HEK293 (cell line): ENCODE data around the gene TM7SF2.

Experiments used
- CTCF ChIP-seq: fragments of 450-650 bp; formaldehyde crosslinking; IDR thresholded peaks from 2 replicates; pipeline ENCODE4 v1.5.1; 2016; ENCODE audit warnings: missing biosample characterization, missing genetic modification characterization
- GLI4 ChIP-seq: fragments of 450-650 bp; formaldehyde crosslinking; IDR thresholded peaks from 2 replicates; pipeline ENCODE4 v1.5.1; 2016; ENCODE audit warnings: missing biosample characterization, missing genetic modification characterization
- KLF17 ChIP-seq: fragments of 450-650 bp; formaldehyde crosslinking; IDR thresholded peaks from 2 replicates; pipeline ENCODE4 v1.5.1; 2016; ENCODE audit warnings: missing biosample characterization, missing genetic modification characterization
- REST ChIP-seq: fragments of 450-650 bp; formaldehyde crosslinking; IDR thresholded peaks from 2 replicates; pipeline ENCODE4 v1.5.1; 2016; ENCODE audit warnings: missing biosample characterization, missing genetic modification characterization
- ZNF133 ChIP-seq: fragments of 450-650 bp; formaldehyde crosslinking; IDR thresholded peaks from 2 replicates; pipeline ENCODE4 v1.5.1; 2016; ENCODE audit warnings: missing biosample characterization, missing genetic modification characterization
- ZNF266 ChIP-seq: fragments of 450-650 bp; formaldehyde crosslinking; IDR thresholded peaks from 2 replicates; pipeline ENCODE4 v1.5.1; 2016; ENCODE audit warnings: missing biosample characterization, missing genetic modification characterization, low read depth
- ZNF292 ChIP-seq: fragments of 450-650 bp; formaldehyde crosslinking; IDR thresholded peaks from 2 replicates; pipeline ENCODE4 v1.5.1; 2016; ENCODE audit warnings: low read depth, missing biosample characterization, missing genetic modification characterization, borderline replicate concordance
- ZNF449 ChIP-seq: fragments of 450-650 bp; formaldehyde crosslinking; IDR thresholded peaks from 2 replicates; pipeline ENCODE4 v1.5.1; 2017; ENCODE audit warnings: missing biosample characterization, mild to moderate bottlenecking, missing genetic modification characterization, moderate library complexity
- ZNF623 ChIP-seq: fragments of 450-650 bp; formaldehyde crosslinking; IDR thresholded peaks from 2 replicates; pipeline ENCODE4 v1.5.1; 2016; ENCODE audit warnings: missing biosample characterization, missing genetic modification characterization
- ZNF654 ChIP-seq: fragments of 450-650 bp; formaldehyde crosslinking; IDR thresholded peaks from 2 replicates; pipeline ENCODE4 v1.5.1; 2016; ENCODE audit warnings: low read depth, missing biosample characterization, missing genetic modification characterization
- ZNF677 ChIP-seq: fragments of 450-650 bp; IDR thresholded peaks from 2 replicates; pipeline ENCODE4 v1.5.0; 2018; ENCODE audit warnings: missing biosample characterization, mild to moderate bottlenecking, missing genetic modification characterization, moderate library complexity
- ZNF707 ChIP-seq: fragments of 450-650 bp; formaldehyde crosslinking; IDR thresholded peaks from 2 replicates; pipeline ENCODE4 v1.5.1; 2016; ENCODE audit warnings: missing biosample characterization, missing genetic modification characterization

GRCh38 chr11:65150509-65151299 lies 39.0 kb downstream of the TM7SF2 start:
- TF ChIP-seq ZNF266 (tag by site-specific recombination): no peak
- TF ChIP-seq CTCF (tag by site-specific recombination): no peak
- TF ChIP-seq ZNF133: no peak
- no peak for TF ChIP-seq ZNF677 (tag by site-specific recombination)
- TF ChIP-seq ZNF449: no peak
- no peak for TF ChIP-seq ZNF654 (tag by site-specific recombination)
- TF ChIP-seq REST (tag by site-specific recombination): no peak
- no peak for TF ChIP-seq ZNF623 (tag by site-specific recombination)
- TF ChIP-seq ZNF707: no peak
- TF ChIP-seq GLI4: no peak
- no peak for TF ChIP-seq KLF17
- no peak for TF ChIP-seq ZNF292 (tag by site-specific recombination)
